Ecto neural progenitor cell (in vitro differentiated cells): ENCODE results near the gene ADAMTS9.

Experiments
- DNase-seq: peaks from one replicate; pipeline ENCODE4 v3.0.0-alpha.2; 2018; ENCODE audit warnings: low spot score

The ADAMTS9 gene

GRCh38 chr3:64539451-64540196, 148.2 kb downstream of the ADAMTS9 start:
- no peak for DNase-seq

DNA sequence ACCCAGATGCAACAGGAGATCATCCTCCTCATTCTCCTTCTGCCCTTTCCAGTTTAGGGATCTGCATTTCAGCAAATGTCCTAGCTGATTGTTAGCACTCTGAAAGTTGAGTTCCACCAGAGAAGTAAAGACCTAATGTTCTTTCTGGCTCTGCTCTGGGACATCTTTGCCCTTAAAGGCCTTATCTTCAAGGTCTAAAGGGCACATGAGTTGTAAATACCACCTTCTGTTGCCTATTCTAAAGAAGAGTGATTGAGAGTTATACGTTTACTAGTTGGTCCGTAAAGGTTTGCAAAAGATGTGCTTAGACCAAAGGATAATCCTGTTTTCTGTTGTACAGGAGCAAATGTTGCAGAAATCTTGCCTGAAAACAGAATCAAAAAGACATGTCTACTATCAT, 151.6 kb downstream of the ADAMTS9 start:
- no peak for DNase-seq

DNA sequence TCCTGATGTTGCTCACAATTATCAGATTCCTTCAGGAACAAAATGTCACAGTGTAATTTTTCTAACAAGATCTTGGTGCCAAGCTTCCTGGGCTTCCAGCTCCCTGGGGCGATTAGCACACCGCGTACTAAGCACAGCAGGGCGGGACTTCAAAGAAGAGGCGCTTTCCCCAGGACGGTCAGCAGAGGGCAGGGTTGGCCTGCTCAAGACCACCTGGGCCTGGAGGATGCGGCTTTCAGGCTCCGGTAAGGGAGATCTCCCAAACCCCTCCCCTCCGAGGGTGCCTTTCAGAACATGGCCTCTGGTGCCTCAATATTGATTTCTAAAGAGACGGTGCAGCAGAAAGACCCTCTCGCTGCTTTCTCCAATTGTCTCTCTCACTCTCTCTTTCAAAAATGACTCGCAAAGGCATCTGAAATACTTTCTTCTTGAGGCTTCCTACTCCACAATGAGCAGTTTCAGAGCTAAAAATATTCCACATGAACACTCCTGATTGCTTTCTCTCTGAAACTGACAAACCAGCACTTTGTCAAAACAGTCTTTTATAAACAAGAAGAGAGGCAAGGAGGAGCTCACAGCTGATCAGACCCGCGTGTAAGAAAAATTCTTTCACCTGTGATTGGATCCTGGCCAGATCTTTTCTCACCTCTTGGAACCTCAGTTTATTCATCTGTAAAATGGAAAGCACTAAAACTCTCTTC, 154.0 kb downstream of the ADAMTS9 start:
- peak; percentile 93 for DNase-seq

DNA sequence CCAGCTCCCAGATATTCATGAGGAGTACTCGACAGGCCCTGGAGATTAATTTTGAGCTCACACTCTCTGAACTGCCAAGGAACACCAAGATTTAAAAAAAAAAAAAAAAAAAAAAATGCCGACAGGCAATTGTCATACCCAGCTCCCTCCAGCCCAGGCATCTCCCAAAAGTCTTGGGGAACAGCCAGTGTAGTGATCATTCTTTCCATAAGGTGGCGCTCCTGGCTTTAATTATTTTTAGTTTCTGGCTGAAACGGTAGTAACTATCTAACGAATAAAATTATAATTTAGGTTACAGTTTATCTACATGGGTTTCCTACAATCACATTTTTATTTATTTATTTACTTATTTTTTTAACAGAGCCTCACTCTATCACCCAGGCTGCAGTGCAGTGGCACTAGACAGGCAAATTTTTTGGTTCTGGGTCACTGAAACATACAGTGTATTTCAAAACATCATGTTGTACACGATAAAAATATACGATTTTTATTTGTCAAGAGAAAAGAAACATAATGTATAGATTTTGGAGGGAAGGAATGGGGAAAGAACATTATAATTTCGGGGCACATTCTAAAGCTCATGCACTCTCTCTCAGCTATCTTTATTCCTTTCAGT, 157.3 kb downstream of the ADAMTS9 start:
- DNase-seq, result peak; percentile 72

DNA sequence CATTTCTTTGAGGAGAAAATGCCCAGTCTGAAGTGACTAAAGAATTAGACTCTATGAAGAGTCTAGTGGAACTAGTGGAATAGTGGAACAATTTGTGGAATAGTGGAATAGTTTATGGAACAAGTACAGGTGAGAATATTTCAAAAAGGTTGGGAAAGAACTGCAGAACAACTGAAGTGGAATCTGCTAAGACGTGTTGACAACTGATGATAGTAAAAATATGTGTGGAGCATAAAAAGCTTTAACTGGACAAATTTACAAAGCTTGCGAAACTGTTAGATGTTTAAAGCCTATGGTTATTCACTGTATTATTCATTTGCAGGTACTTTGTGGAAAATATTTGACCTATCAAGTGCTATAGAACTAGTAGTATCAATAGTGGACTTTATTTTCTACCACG, 164.5 kb downstream of the ADAMTS9 start:
- DNase-seq, result no peak

DNA sequence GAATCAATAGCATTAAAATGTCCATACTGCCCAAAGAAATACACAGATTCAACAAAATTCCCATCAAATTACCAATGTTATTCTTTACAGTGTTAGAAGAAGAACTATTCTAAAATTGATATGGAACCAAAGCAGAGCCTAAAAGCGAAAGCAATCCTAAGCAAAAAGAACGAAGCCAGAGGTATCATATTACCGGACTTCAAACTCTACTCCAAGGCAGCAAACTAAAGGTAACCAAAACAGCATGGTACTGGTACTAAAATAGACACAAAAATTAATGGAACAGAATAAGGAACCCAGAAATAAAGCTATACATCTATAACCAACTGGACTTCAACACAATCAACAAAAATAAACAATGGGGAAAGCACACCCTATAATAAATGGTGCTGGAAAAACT, 167.5 kb downstream of the ADAMTS9 start:
- DNase-seq, result no peak

GRCh38 chr3:64518950-64519349, 168.8 kb downstream of the ADAMTS9 start:
- DNase-seq, result no peak

DNA sequence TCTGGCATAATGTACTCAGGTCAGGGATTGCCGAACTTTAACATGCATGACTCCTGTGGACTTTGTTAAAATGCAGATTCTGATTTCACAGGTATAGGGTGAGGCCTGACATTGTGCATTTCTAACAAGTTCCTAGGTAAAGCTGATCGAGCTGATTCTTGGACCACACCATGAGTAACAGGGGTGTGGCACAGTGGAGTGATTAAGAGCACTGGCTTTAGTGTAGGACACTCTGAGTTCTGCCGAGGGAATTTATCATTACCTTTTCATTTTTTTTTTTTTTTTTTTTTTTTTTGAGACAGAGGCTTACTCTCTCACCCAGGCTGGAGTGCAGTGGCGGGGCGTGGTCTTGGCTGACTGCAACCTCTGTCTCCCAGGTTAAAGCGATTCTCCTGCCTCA, 169.3 kb downstream of the ADAMTS9 start:
- DNase-seq, result no peak

DNA sequence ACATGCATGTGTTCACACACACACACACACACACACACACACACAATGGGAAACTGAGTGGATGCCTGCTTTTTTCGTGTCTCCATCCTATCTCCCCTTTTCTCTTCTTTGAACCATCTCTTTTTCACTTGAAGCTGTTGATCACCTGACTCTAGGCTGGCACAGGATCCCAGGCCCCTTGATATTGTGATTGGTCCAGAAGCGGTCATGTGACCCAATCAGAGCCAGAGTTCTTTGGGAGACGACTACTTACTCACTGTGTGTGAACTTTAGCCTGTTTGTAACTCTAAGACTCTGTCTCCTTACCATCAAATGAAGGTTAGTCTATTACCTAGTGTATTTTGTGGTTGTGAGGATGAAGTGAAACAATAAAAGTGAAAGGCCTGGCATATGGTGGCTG, 172.9 kb downstream of the ADAMTS9 start:
- DNase-seq, result no peak

DNA sequence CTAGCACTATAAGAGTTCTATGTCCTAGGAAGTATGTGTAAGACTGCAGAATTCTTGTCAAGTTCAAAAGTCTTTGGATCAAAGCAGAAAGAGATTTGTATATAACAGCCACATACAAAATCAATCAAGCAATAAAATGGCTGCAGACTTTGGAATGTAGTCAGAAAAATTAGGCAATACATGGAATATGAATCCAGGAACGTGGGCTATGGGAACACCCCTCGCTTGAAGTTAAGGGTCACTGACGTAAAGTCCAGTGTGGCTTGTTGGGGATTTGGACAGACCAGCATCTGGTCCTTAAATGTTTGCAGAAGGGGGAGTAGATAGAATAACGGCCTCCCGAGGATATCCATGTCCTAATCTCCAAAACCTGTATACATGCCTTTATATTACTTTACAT, 178.6 kb downstream of the ADAMTS9 start:
- no peak for DNase-seq

- no peak for DNase-seq
These were observed 179.7 kb downstream of the ADAMTS9 start for GRCh38 chr3:64508140-64508539.

DNA sequence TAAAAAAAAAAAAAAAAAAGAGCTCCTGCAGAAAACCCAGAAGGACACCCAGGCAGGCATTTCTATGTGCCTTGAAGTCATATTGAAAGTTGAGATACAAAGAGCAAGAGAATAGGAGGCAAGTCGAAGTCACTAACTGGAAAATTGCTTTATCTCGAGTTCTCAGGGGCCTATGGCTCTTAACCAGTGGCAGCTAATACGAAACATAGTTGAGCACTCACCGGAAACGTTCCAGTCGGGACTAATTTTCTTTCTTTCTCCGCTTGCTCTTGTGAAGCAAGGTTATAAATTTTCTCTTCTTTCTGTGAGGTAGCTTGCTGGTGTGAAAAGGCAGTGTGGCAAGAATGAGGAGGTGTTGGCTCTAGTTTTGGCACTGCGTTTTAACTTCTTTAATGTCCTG, 181.5 kb downstream of the ADAMTS9 start:
- no peak for DNase-seq

- no peak for DNase-seq
These were observed 182.4 kb downstream of the ADAMTS9 start for GRCh38 chr3:64505419-64505818.

DNA sequence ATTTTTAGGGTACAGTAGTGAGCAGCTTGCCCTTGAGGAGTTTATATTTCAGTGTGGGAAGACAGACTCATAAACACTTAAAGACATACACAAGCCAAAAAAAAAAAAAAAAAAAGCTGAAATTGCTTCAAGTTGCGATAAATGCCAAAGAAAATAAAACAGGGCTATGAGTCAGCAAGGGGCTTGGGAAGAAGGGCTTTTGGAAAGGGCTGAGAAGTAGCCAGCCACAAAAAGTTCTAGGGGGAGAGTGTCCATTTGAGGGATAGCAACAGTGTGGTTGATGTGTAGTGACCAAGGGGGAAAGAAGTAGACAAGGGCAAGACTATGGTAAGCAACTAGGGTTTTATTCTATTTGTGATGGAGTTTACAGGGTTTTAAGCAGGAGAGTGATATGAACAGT, 185.5 kb downstream of the ADAMTS9 start:
- DNase-seq, result no peak

GRCh38 chr3:64501298-64501906, 186.4 kb downstream of the ADAMTS9 start:
- DNase-seq, result no peak

GRCh38 chr3:64496786-64497490, 190.9 kb downstream of the ADAMTS9 start:
- DNase-seq, result no peak

DNA sequence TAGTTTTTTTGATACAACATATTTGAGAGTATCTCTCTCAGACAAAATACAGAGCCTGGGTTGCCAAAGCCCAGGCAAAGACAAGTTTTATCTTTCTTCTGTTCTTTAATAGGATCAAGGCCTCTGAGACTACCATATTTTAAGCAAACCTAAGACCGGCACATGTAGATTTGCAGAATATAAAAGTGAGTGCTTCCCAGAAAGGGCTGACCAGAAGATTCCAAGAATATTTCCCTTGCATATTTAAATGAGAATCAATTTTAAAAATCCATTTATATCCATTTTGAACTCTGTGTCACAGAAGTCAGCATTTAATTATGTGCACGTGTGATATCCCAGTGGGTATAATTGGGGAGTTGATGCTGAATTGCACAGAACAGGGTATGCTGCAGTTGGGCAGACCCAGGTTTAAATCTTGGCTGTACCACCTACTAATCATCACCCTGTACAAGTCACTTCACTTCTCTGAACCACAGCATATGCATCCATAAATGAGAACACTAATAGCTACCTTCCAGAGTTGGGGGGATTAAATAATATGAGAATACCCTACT, 191.9 kb downstream of the ADAMTS9 start:
- DNase-seq, result no peak

DNA sequence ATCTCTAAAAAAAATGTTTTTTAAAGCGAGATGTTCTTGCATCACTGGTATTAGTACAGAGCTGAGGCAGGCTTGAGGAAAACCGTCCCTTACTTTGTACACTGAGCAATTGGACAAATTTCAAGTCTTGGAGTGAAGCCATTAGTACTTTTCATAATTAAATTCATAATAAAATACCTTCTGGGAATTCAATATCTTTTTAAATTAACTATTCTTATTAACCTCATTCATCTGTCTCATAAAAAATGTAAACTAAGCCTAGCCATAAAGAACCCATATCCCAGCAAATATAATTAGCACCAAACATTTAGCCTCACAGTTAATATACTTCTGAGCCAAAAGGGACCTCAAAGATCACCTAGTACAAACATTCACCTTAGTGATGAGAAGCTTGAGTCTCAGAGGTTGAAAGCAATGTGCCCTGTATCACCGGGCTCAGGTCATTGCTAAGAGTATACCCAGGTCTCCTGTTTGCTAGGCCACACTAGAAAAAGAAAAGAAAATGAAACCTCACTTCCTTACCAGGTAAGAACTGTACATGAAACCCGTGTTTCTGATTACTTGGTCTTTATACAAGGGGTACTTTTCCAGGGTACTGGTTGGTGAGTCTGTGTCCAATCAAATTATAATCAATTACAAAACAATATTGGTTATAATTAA, 192.5 kb downstream of the ADAMTS9 start:
- no peak for DNase-seq

GRCh38 chr3:64494526-64494925, 193.3 kb downstream of the ADAMTS9 start:
- no peak for DNase-seq

DNA sequence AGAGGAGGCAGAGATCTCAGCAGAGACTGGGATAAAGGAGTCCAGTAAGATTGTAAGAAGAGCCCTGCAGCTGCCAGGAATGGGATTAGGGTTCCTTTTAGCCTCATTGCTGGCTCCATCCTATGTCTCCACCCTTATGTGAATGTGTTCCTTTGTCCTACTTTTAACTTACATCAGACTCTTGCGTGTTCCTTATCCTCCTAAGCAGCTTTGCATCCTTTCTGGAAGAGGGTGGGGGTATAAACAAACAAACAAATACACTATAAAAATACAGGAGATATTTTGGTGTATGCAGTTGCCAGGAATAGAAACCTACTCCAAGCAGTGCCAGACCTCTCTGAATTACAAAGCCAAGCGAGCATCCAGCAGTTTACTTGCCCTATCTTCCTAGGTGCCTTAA, 194.7 kb downstream of the ADAMTS9 start:
- no peak for DNase-seq

- no peak for DNase-seq
These were observed 196.0 kb downstream of the ADAMTS9 start for GRCh38 chr3:64491843-64492242.
